NB4 (cell line): ENCODE data around the gene CCDC172.

Source experiments
- CTCF ChIP-seq: IDR thresholded peaks from one replicate; pipeline ENCODE4 v1.5.1; 2012; ENCODE audit warnings: low read depth, low read length
- POLR2A ChIP-seq: IDR thresholded peaks from 2 replicates; pipeline ENCODE4 v1.6.1; 2011; ENCODE audit warnings: mild to moderate bottlenecking; ENCODE audit not compliant: insufficient read length; ENCODE audit errors: extremely low read depth

GRCh38 chr10:116311016-116311415 lies 13.2 kb upstream of the CCDC172 start:
- TF ChIP-seq CTCF (no peak), POLR2A (no peak)
